Limb (tissue), 2 donors: ENCODE measurements around the gene FGFRL1.
"Not testable (repeated sequence)": the region's sequence is repeated elsewhere in the genome, so short reads cannot be mapped to it uniquely, and the experiment has no call there.

Source experiments
- DNase-seq, 2 donors: peaks; one replicate each; pipeline ENCODE4 v3.0.0-alpha.2; 2016; ENCODE audit errors: extremely low spot score in 2 of 2

FGFRL1 gene

DNA sequence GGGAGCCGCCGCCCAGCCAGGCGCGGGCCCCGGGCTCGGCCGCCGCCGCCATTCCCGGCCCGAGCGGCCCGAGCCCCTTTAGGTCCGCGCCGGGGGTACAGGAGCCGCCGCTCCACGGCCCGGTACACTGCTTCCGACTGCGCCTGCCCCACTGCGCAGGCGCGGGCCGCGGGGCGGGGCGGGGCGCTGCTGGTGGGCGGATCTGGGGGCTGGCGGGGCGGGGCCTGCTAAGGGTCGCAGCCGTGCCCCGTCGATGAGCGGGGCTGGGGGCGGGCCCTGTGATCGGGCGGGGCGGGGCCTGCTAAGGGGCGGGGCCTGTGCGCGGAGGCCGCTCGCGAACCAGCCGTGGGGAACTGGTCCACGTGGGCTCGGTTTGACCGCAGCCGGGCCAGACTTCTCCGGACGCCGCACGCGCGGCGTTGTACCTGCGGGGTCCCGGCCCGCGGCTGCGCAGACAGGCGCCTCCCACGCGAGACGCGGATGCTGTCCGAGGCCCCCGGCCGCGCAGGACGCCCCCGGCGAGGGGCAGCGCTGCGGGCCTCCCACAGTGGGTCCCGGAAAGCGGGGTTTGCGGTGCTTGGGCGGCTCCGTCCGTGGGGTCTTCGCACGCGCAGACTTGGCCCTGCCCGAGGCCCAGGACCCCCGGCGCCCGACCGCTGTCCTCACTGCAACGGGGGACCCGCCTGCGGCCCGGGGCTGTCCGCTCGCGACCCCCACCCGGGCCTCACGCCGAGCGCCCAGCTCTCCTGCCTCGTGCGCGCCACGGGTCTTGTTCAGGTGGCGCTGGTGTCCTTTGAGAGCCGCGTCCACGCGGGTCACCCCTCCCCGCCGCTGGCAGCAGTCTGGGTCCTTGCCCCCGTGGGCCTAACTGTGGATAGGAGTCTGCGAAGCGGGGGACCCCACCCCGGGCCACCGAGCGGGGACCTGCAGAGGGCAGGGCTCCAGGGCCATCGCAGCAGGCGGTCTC, 37.7 kb upstream of the FGFRL1 start, which contains the start of gene DGKQ:
DGKQ (minus strand) TSS at position 139 of the 967 bp plus-strand sequence; CDS start at position 52, 87 bp downstream.
- peak; percentile 84 to 95 for DNase-seq

DNA sequence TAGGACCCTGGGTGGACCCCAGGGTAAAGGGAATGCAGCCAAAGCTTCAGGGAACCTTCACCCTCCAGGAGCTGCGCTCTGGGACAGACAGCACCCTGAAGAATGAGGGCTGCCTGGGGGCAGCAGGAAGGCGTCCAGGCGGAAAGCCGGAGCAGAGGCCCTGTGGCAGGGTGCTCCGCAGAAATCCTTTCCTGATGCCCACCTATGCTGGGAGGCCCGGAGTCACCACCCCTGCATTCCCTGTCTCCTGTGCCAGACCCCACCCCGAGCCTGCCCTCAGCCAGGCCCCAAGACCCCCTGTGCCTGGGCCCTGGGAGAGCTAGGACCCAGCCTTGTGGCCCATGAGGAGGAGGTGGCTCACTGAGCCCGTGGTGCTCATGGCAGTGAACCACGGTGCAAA, 36.8 kb upstream of the FGFRL1 start:
- no peak for DNase-seq

DNA sequence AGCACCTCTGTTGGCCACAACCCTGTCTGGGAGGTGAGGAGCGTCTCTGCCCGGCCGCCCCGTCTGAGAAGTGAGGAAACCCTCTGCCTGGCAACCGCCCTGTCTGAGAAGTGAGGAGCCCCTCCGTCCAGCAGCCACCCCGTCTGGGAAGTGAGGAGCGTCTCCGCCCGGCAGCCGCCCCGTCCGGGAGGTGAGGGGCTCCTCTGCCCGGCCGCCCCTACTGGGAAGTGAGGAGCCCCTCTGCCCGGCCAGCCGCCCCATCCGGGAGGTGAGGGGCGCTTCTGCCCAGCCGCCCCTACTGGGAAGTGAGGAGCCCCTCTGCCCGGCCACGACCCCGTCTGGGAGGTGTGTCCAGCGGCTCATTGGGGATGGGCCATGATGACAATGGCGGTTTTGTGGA, 35.4 kb upstream of the FGFRL1 start:
- not testable (repeated sequence) for DNase-seq

GRCh38 chr4:978957-979701, 32.3 kb upstream of the FGFRL1 start:
- no peak for DNase-seq

DNA sequence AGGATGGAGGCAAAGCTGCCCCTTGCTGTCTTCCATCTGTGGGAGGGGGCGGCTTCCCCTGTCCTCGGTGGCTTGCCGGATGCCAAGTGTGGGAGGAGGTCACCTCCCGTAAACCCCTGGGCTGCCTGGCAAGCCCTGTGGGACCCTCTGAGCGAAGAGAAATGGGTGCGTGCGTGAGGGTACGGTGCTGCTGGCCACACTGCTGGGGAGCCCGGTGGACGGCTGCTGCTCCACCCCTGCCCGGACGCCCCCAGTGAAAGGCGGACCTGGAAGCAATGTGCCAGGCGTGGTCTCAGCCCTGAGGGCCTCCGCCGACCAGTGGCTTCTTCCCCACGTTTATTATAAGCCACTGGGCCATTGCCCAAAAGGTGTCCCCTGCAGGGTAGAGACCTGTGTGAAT, 29.1 kb upstream of the FGFRL1 start:
- no peak for DNase-seq

DNA sequence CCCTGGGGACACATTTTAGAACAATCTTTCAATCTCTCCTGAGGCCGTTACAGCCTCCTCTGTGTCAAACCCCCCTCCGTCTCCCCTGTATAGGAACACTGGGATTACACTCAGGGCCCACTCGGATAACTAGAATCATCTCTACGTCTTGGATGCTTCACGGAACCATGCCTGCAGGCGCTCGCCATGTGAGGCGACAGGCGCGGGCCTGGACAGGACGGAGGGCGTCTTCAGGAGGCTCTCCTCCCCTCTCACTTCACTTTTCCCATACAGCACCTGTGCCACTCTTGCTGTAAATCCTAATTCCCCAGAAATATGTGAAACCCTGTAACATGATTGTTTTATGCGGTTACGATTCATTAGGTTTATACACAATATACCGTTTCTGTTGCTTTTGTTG, 28.6 kb upstream of the FGFRL1 start:
- no peak for DNase-seq

DNA sequence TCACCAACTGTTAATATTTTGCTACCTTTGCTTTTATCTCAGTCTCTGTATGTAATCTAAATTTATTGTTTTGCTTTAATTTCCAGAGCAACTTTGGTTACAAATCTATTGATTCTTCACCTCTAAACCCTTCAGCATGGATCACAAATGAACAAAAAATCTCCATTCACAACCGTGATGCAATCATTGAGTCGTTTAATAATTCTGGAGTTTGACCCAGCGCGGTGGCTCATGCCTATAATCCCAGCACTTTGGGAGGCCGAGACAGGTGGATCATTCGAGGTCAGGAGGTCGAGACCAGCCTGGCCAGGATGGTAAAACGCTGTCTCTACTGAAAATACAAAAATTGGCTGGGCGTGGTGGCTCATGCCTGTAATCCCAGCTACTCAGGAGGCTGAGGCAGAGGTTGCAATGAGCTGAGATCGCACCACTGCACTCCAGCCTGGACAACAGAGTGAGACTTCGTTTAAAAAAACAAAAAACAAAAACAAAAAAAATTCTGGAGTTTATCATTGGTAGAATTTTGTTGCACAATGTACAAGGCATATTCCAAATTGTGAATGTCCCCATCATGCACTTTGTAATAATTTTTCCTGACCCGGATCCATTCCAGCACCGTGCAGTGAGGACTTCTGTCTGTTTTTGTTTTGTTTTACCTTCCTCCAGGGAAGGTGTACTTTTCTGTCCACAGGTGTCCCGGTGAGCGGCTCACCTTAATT, 26.9 kb upstream of the FGFRL1 start:
- DNase-seq, result no peak

- no peak for DNase-seq
Measured at GRCh38 chr4:985123-985830, 26.1 kb upstream of the FGFRL1 start.

- DNase-seq, result no peak
Measured at GRCh38 chr4:986428-986878, 25.0 kb upstream of the FGFRL1 start.

- peak; percentile 44 to 86 for DNase-seq
Measured at GRCh38 chr4:986879-987623, 24.4 kb upstream of the FGFRL1 start, which contains the start of gene IDUA. IDUA (plus strand) TSS chr4:987044; CDS start chr4:987085, 41 bp downstream.

GRCh38 chr4:987624-988513, 23.6 kb upstream of the FGFRL1 start:
- DNase-seq, result no peak

DNA sequence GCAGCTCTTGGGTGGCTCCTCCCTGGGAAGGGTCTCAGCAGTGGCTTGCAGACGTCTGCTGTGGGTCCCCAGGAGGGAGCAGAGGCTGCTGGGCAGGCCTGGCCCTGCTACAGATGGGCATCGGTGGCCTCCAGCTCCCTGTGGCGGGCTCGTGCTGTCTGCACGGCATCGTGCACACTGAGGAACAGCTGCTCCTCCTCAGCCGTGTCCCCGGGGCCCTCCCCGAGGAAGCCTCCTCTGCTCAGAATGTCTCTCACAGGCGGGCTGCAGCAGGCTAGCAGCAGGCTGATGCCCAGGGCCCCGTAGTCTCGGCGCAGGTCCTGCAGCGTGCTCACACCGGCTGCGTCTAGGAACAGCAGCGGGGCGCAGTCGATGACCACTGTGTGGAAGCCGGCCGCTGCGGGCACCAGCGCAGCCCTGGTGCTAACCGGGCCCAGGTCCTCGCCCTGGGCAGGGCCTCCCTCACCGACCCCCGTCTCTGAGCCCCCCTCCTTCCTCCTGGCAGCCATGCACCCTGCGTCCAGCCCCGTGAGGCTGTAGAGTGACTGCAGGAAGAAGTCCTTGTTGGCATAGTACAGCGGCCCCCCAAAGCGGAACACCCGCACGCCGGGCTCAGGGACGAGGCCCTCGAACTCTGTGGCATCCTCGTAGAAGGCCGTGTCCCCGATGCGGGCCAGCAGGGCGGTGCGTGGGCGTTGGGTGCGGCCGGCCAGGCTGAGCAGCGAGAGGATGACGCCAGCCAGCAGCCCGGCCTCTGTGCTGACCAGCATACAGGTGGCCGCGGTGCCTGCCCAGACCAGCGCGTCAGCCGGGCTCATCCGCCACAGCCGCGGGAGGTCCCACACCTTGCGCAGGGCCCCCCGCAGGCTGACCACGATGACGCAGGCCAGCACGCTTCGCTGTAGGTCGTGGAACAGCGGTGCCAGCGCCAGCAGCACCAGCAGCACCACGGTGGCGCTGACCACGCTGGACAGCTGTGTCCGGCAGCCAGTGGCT, 22.4 kb upstream of the FGFRL1 start:
- DNase-seq, result no peak

DNA sequence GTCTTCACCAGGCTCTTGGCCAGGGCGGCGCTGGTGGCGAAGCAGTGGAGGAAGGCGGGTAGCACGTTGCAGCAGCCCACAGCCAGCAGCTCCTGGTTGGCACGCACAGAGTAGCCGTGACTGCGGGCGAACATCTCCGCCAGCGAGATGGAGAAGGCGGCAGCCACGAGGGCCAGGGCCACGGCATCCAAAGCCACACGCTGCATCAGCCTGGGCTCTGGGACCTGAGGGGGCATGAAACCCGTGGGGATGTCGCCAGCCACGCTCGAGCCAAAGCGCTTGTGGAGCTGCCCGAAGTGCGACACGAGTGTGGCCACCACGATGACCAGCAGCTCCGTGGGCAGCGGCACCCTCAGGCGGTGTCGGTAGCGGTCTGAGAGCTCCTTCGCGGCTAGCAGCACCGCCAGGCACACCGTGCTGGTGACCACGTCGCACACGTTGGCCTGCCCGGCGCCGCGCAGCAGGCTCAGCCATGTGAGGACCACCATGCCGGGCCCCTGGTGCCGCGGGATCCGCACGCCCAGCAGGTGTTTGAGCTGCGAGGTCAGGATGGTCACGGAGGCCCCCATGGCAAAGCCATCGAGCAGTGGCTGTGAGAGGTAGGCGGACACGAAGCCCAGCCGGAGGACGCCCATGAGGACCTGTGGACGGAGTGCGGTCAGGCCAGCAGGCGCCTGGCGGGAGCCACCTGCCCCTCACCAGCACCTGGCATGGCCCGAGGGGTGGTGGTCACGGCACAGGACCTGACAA, 21.5 kb upstream of the FGFRL1 start:
- no peak for DNase-seq

DNA sequence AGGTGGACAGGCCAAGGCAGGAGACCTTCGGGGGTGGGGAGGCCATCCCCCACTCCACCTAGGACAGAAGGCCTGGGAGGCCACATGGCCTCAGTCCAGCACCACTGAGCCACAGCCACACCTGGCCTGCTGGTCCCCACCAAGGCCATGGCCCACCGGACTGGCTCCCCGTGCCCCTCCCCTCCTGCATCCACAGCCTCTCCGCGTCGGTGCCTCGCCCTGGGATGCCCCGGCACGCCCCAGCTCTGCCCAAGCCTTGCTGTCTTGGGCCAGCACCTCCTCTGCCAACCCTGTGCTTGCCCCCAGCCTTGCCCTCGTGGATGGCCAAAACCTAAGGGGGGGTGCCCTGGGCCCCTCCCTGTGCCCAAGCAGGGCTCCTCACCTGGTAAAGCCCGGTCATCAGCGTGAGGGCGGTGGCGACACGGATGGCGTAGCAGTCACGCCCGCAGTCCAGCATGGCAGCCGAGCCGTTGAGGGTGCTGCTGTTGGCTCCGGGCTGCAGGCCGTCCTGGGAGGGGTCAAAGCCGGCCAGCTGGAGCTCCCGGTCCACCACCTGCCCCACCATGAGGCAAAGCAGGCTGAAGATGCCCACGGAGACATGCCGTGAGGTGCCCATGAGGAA, 20.6 kb upstream of the FGFRL1 start:
- no peak for DNase-seq

GRCh38 chr4:991451-992296, 19.8 kb upstream of the FGFRL1 start:
- DNase-seq, result no peak
